HG03196 (cell line): ENCODE results near the gene NCKAP5.

Experiments
- ATAC-seq: cut with Tn5 transposase; IDR thresholded peaks from one replicate; pipeline ENCODE4 v1.9.1; 2021; ENCODE audit not compliant: unreplicated experiment

NCKAP5 gene

DNA sequence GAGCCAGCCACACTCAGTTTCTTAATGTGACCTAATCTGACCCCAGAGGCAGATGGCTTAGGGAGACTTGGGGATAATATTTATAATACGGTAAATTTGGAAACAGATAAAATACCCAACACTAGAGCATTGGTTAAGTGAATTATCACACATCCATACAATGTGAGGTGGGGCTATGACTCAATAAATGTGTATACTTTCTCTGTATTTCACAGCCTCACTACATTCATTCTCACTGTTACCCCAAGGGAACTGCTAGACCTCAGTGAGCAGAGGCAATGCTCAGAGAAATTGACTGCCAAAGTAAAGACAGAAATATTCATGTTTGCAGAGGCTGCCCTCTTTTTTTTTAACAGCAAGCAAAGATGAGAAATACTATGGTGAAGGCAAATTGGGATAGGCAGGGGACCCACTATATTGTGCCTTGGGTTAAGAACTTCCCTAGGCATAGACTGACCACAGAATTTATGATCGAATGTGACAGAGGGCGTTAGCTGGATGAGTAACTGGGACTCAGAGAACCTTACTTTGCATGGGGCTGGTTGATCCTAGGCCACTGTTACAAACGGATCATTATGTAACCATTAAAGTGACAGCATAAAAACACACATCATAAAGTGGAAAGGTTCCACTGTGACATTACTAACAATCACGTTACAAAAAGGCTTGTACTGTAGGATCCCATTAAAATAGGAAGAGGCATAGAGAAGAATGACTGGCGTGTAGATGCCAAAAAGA is 652.3 kb downstream of the NCKAP5 start:
- no peak for ATAC-seq

DNA sequence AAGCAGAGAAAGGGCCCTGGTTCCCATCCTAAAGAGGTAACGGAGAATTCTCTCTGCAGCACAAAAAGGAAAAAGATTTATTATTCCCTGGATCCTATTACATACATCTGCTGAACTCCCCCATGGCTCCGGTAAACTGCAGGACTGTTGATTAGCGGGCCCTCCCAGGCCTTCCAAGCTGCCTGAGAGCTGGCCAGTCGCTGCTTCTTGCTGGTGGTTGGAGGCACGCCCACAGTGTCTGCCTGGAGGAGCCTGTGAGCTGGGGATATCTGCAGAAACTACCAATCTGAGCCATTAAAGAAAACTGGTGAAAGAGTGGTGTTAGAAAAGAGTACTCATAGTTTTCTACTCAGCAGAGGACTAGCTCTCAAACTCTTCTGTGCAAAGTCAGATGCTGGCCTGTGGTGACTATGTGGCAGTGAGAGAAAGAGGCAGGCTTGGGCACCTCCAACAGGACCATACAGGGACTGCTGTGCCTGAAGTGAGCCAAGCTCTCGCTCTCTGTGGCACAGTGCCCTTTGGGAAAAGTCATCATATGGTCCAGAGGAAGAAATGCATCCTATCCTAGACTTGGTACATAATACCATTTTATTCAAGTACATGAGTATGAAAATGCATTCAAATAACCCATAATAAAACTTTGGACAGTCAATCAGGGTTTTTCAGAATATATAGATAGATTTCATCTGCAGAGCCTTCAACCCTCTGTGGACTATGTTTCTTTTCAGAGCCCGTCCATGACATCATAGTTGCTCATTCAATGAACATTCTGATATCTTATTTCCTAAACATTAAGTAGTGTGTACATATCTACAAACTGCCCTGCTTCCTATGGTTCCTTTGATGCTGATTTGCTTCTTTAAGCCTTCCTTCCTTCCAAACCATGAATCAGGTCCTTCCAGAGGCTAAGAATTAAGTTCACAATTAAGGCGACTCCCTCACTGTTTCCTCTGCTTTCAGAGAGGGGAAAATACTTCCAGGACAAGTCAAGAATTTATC is 656.2 kb downstream of the NCKAP5 start:
- no peak for ATAC-seq

GRCh38 chr2:132910432-132910831 is 657.8 kb downstream of the NCKAP5 start:
- no peak for ATAC-seq

- ATAC-seq: no peak
Measured at GRCh38 chr2:132909427-132909826, 658.8 kb downstream of the NCKAP5 start.

- no peak for ATAC-seq
Measured at GRCh38 chr2:132904142-132904842, 664.0 kb downstream of the NCKAP5 start.

GRCh38 chr2:132902626-132903025 is 665.6 kb downstream of the NCKAP5 start:
- ATAC-seq: no peak

DNA sequence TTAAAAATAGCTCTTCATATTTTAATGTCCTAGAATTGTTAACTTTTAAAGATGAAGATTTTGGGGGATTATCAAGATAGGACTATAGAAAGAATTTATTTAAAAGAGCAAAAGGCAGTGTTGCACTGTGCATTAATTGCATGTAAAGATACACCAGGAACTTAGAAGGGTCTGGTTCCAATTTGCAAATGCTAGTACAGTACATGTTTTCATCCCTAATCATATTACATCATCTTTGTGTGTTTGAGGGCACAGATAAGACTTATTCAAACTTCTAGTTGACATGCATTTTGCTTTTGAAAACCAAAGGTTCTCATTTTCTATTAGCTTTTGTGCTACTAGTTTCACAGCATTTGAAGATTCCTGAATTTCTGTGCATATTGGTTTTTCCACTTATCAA is 666.6 kb downstream of the NCKAP5 start:
- ATAC-seq: no peak

DNA sequence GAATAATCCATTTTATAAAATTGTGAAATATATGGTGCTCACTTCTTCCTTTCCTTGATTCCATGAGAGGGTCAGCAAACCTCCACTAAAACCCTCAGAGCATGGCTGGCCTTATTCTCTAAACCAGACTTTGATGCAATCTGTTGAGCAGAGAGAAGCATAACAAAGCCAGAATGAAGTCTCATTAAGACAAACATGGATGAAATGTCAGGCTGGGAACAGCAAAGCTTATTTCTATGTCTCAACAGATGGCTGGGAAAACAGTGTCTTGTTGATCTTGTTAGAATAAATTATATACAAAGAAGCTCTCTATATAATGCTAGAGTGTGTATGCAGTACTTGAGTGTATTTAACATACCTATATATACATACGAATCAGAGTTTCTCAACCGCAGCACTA is 671.2 kb downstream of the NCKAP5 start:
- no peak for ATAC-seq

DNA sequence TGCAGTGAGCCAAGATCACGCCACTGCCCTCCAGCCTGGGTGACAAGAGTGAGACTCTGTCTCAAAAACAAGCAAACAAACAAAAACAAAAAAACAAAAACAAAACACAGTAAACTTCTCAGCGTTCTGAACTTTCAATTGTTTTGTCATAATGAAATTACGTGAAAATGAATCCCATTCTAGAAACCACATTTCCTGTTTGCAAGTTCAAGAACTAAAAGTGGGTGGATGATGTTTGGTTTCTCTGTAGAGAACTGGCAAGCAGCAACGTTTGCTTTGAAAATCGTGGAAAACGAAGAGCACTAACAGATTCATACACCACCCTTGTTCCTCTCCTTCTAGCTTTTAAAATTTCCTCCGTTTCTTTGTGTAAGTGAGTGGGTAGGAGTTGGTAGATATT is 672.2 kb downstream of the NCKAP5 start:
- no peak for ATAC-seq

DNA sequence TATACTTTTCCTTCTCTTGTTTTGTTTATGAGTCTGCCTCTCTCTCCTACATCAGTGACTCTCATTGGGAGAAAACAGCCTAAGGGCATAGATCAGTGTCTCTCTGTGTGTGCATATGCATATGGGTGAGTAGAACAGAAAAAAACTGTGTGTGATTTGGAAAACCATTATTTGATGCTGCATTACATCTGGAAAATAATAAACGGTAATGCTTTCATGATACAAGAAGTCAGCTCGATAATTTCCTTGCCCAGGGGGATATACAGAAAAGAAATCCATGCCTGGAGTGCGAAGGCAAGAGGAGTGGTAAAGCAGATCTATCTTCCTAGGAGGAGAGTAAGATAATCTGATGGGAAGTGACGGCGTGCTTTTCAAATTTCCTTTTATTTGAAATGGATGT is 676.8 kb downstream of the NCKAP5 start:
- no peak for ATAC-seq

DNA sequence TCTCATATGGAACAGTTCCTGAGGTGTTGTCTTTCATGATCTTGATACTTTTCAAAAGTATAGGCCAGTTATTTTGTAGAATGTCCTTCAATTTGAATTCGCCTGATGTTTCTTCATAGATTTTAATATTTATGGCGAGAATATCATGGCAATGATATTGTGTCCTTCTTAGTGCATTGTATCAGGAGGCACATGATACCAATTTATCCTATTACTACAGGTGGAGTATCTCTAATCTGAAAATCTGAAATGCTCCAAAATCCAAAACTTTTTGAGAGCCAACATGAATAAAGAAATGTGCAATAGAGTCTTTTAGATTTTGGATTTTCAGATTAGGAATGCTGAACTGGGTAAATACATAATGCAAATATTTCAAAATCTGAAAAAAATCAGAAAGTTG is 681.7 kb downstream of the NCKAP5 start:
- ATAC-seq: no peak

GRCh38 chr2:132884705-132885104 is 683.6 kb downstream of the NCKAP5 start:
- no peak for ATAC-seq

GRCh38 chr2:132884292-132884691 is 684.0 kb downstream of the NCKAP5 start:
- ATAC-seq: no peak

- ATAC-seq: no peak
Measured at GRCh38 chr2:132883430-132883829, 684.8 kb downstream of the NCKAP5 start.

DNA sequence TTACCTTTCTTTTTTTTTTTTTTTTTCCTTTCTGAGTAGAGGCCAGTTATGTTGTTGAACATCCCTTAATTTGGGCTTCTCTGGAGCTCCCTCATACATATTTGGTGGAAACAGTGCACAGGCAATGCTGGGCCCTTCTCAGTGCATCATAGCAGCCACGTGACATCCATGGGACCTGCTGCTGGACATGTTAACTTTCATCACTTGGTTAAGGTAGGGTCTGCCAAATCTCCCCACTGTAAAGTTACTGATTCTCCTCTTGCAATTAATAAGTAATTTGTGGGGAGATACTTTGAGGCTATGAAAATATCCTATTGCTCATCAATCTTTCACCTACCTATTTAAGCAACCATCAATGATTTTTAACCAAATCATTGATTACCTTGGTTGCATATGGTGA is 686.7 kb downstream of the NCKAP5 start:
- ATAC-seq: no peak

- ATAC-seq: no peak
Measured at GRCh38 chr2:132877923-132878322, 690.3 kb downstream of the NCKAP5 start.

GRCh38 chr2:132876745-132877391 is 691.4 kb downstream of the NCKAP5 start:
- no peak for ATAC-seq

- ATAC-seq: no peak
Measured at GRCh38 chr2:132875193-132875592, 693.1 kb downstream of the NCKAP5 start.

- ATAC-seq: no peak
Measured at GRCh38 chr2:132873738-132874137, 694.5 kb downstream of the NCKAP5 start.

GRCh38 chr2:132871831-132872230 is 696.4 kb downstream of the NCKAP5 start:
- no peak for ATAC-seq

DNA sequence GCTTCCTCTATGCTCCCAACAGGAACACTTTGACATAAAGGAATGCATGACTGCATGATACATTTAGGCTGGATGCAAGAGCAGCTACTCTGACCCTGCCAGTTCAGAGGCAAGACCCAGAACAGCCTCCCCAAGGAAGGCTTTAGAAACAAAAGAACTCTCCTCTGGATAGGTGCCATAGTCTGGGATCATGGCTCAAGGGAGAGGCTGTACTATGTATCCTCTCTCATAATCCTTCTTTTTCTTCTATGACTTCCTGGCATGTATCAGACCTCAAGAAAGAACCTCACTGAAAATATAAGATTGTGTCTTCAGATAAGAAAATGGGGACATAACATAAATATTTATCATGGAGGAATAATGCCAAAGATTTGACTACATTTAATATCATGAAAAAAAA is 704.3 kb downstream of the NCKAP5 start:
- ATAC-seq: no peak
